K562 (cell line): ENCODE measurements around the gene WDR27. TPM values are rescaled to one million over a fixed set of nuclear protein-coding genes. Genes with fewer than 3 reads are reported as not detected.

Experiments used
- ATAC-seq: fragments of 200-7000 bp; cut with Tn5 transposase; 3 replicates; pipeline ENCODE4 v1.9.1; 2020; ENCODE audit warnings: moderate library complexity
- BruUV-seq: library from RNA; stranded (reverse); fragments of 400-500 nt; replicated peaks from 2 replicates; lab custom pipeline; 2021; lab: Mats Ljungman, UMichigan
- CTCF ChIA-PET: fragments of 300-600 bp; formaldehyde crosslinking; extraction: SDS; loops from one replicate; lab custom pipeline; 2021; ENCODE audit warnings: low intra/inter-chr PET ratio; lab: Yijun Ruan, JAX
- POLR2A ChIA-PET: fragments of 300-600, 350-650 bp; sonication (Branson Sonifier 250); formaldehyde crosslinking; extraction: SDS; loops from one replicate; lab custom pipeline; 2021; ENCODE audit warnings: antibody characterized with exemption, inconsistent platforms; lab: Yijun Ruan, JAX
- DNase-seq, 4 experiments: peaks; one replicate each; pipeline versions ENCODE4 v3.0.0 to v3.0.0-alpha.2; 2011 to 2018; ENCODE audit warnings: low spot score in 3 of 4, mixed read lengths in 3 of 4; ENCODE audit errors: extremely low read depth in 1 of 4
- FAIRE-seq: peaks from 2 replicates; lab custom pipeline; 2011; peaks lifted over from hg19 to GRCh38; lab: Jason Lieb, UNC
- H2AFZ ChIP-seq: 2 replicates; pipeline ENCODE4 v1.6.0; 2011; ENCODE audit warnings: low read depth, low read length, control low read depth, inconsistent platforms
- H3K27ac ChIP-seq: fragments of 200-600 bp; 3 replicates; pipeline ENCODE4 v1.8.0; 2011; ENCODE audit warnings: low read depth, mild to moderate bottlenecking, control low read depth, inconsistent platforms, low read length, moderate library complexity, mixed read lengths; ENCODE audit errors: extremely low read depth
- H3K27me3 ChIP-seq, 2 experiments: fragments of 300-600 bp in 1 of 2; 2 replicates in 1 of 2; 3 replicates in 1 of 2; pipeline versions ENCODE4 v1.6.0 to v1.8.0; 2011; ENCODE audit warnings: inconsistent platforms in 2 of 2, low read length in 2 of 2, mild to moderate bottlenecking in 1 of 2, mixed read lengths in 1 of 2, moderate library complexity in 1 of 2; ENCODE audit not compliant: control insufficient read depth in 2 of 2, insufficient read depth in 2 of 2
- H3K36me3 ChIP-seq: fragments of 300-600 bp; 3 replicates; pipeline ENCODE4 v1.8.0; 2011; ENCODE audit warnings: mild to moderate bottlenecking, low read length, inconsistent platforms; ENCODE audit not compliant: control insufficient read depth, insufficient read depth
- H3K4me1 ChIP-seq, 2 experiments: fragments of 200-600 bp in 1 of 2; replicated peaks in 1 of 2; 2 replicates in 1 of 2; 3 replicates in 1 of 2; pipeline versions ENCODE4 v1.5.1 to v1.8.0; 2011; ENCODE audit warnings: inconsistent platforms in 2 of 2, low read length in 2 of 2, mild to moderate bottlenecking in 1 of 2, mixed read lengths in 1 of 2, moderate library complexity in 1 of 2; ENCODE audit not compliant: control insufficient read depth in 2 of 2, insufficient read depth in 2 of 2
- H3K4me2 ChIP-seq: 2 replicates; pipeline ENCODE4 v1.6.1; 2011; ENCODE audit warnings: low read length, control low read depth, inconsistent platforms, mixed read lengths; ENCODE audit not compliant: insufficient read depth
- H3K4me3 ChIP-seq: fragments of 200-600 bp; sonication (generic), shearing (Covaris generic); 2 replicates; pipeline ENCODE4 v1.5.1; 2016; ENCODE audit warnings: control low read depth, inconsistent platforms
- H3K79me2 ChIP-seq: fragments of 200-600 bp; 3 replicates; pipeline ENCODE4 v1.8.0; 2011; ENCODE audit warnings: low read length, inconsistent platforms; ENCODE audit not compliant: control insufficient read depth, insufficient read depth
- H3K9ac ChIP-seq, 2 experiments: 2 replicates each; pipeline versions ENCODE4 v1.6.0 to v1.6.1; 2011; ENCODE audit warnings: low read depth in 2 of 2, low read length in 2 of 2, control low read depth in 1 of 2, inconsistent platforms in 1 of 2, mild to moderate bottlenecking in 1 of 2, mixed read lengths in 1 of 2; ENCODE audit not compliant: insufficient read depth in 1 of 2
- H3K9me1 ChIP-seq: one replicate; pipeline ENCODE4 v1.6.0; 2011; ENCODE audit warnings: inconsistent platforms, mild to moderate bottlenecking, low read length, moderate library complexity; ENCODE audit not compliant: control insufficient read depth, insufficient read depth
- H3K9me3 ChIP-seq: replicated peaks from 2 replicates; pipeline ENCODE4 v1.5.1; 2011; ENCODE audit warnings: low read depth, low read length, inconsistent platforms; ENCODE audit not compliant: control insufficient read depth, insufficient read depth
- H4K20me1 ChIP-seq: replicated peaks from 2 replicates; pipeline ENCODE4 v1.6.1; 2011; ENCODE audit warnings: low read length, inconsistent platforms, mixed read lengths; ENCODE audit not compliant: control insufficient read depth, insufficient read depth
- CBX3 ChIP-seq, 2 experiments: IDR thresholded peaks; 1 replicate in 1 of 2; 2 replicates in 1 of 2; pipeline ENCODE4 v1.6.1; 2012; ENCODE audit warnings: inconsistent platforms in 2 of 2, low read length in 2 of 2, borderline replicate concordance in 1 of 2, control low read depth in 1 of 2
- CBX5 ChIP-seq: IDR thresholded peaks from 2 replicates; pipeline ENCODE4 v1.6.1; 2014; ENCODE audit warnings: low read depth, borderline replicate concordance
- CEBPB ChIP-seq: fragments of 450-650 bp; IDR thresholded peaks from 2 replicates; pipeline ENCODE4 v1.6.1; 2016; ENCODE audit warnings: missing genetic modification characterization, missing compliant biosample characterization
- SNIP1 ChIP-seq: fragments of 450-650 bp; IDR thresholded peaks from 2 replicates; pipeline ENCODE4 v1.7.1; 2017; ENCODE audit warnings: low read depth, mild to moderate bottlenecking
- TRIM24 ChIP-seq, 2 experiments: fragments of 450-650 bp; IDR thresholded peaks; 2 replicates each; pipeline ENCODE4 v1.6.1; 2016
- TRIM28 ChIP-seq: fragments of 450-650 bp; IDR thresholded peaks from 2 replicates; pipeline ENCODE4 v1.6.1; 2017
- ZNF143 ChIP-seq: sonication (generic); formaldehyde crosslinking; IDR thresholded peaks from 2 replicates; pipeline ENCODE4 v1.9.0; 2022; ENCODE audit warnings: mild to moderate bottlenecking, missing genetic modification reagents
- ZNF507 ChIP-seq: conservative IDR thresholded peaks from 2 replicates; pipeline ENCODE4 v1.6.1; 2017; ENCODE audit warnings: missing genetic modification characterization, missing compliant biosample characterization
- WGBS: fragments of 100-300 bp; shearing (Covaris generic); methylation state at CpG from one replicate; pipeline ENCODE4 v1.1.6; 2016; ENCODE audit warnings: low coverage, mixed read lengths; ENCODE audit not compliant: insufficient coverage; ENCODE audit errors: missing lambda C conversion rate; 5-methylcytosine and 5-hydroxymethylcytosine counted together
- in situ Hi-C: fragments of 300-500 bp; cut with MboI; formaldehyde crosslinking; loops from 4 replicates; pipeline ENCODE4 v1.15.0; 2018; ENCODE audit warnings: inconsistent platforms, mixed read lengths
- intact Hi-C: fragments of 100-400 bp; cut with micrococcal nuclease; formaldehyde crosslinking; loops from 2 replicates; pipeline ENCODE4 v1.14.2; 2022
- polyA plus RNA-seq, 8 experiments: library from polyadenylated mRNA; depleted of rRNA in 4 of 8; stranded (reverse) in 5 of 8; unstranded in 3 of 8; fragments of >200 nt; fragmentation: Nextera tagmentation in 2 of 8; fragmentation: Illumina TruSeq in 1 of 8; extraction: Ambion mirVana in 2 of 8; extraction: Trizol in 1 of 8; gene quantifications; 2 replicates each; pipeline versions ENCODE4 v1.2.1 to v1.2.3, GENCODE V29; 2011 to 2014; ENCODE audit warnings: inconsistent platforms in 1 of 8, missing spikeins in 1 of 8
- total RNA-seq, 7 experiments: library from RNA; depleted of rRNA in 6 of 7; stranded (reverse); fragments of >200 nt in 6 of 7; fragmentation: Illumina TruSeq in 2 of 7; extraction: Trizol in 2 of 7; gene quantifications; 2 replicates each; pipeline versions ENCODE4 v1.2.1 to v1.2.3, GENCODE V29; 2011 to 2021; ENCODE audit warnings: low replicate concordance in 1 of 7
- TF ChIP-seq, protein P1 (sequence below): IDR thresholded peaks from 2 replicates; pipeline ENCODE4 v1.6.1; 2014; ENCODE audit warnings: antibody characterized with exemption
- TF ChIP-seq, protein P2 (sequence below), 3 experiments: IDR thresholded peaks in 2 of 3; conservative IDR thresholded peaks in 1 of 3; 2 replicates each; pipeline ENCODE4 v1.5.1; 2011 to 2012; ENCODE audit warnings: low read length in 3 of 3, mild to moderate bottlenecking in 3 of 3, control low read depth in 2 of 3, improper control_type of control experiment in 1 of 3, inconsistent platforms in 1 of 3, low read depth in 1 of 3, mixed read lengths in 1 of 3, moderate library complexity in 1 of 3; ENCODE audit not compliant: insufficient read depth in 2 of 3
- TF ChIP-seq, protein P3 (sequence below): sonication (generic); formaldehyde crosslinking; IDR thresholded peaks from 2 replicates; pipeline ENCODE4 v1.9.0; 2022; ENCODE audit warnings: mild to moderate bottlenecking, missing genetic modification reagents

Gene WDR27
- total and polyA plus RNA-seq, 9 of the 15 experiments (the other 6 are each of a cell fraction or from before 2014, with no cell fraction given) = 4.3 to 77.2 (median 22.7) TPM

DNA sequence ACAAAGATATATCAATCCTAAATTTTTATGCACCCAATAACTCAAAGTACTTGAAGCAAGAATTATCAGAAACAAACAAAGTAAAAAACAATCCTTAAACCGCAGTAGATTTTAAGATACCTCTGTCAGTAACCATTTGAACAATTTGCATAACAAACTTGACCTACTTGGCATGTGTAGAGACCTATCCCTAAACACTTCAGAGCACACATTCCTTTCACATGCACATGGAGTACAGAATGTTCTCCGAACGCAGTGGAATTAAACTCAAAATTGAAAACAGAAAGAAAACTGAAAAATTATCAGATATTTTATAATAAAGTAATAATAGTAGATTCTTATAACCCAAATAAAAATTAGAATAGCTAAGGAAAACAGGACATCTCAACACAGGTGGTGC is 285.6 kb downstream of the WDR27 start (continued):
- TF ChIP-seq, protein P1, sequence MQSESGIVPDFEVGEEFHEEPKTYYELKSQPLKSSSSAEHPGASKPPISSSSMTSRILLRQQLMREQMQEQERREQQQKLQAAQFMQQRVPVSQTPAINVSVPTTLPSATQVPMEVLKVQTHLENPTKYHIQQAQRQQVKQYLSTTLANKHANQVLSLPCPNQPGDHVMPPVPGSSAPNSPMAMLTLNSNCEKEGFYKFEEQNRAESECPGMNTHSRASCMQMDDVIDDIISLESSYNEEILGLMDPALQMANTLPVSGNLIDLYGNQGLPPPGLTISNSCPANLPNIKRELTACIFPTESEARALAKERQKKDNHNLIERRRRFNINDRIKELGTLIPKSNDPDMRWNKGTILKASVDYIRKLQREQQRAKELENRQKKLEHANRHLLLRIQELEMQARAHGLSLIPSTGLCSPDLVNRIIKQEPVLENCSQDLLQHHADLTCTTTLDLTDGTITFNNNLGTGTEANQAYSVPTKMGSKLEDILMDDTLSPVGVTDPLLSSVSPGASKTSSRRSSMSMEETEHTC = no peak
- TF ChIP-seq ZNF143 = no peak
- TF ChIP-seq, protein P2, sequence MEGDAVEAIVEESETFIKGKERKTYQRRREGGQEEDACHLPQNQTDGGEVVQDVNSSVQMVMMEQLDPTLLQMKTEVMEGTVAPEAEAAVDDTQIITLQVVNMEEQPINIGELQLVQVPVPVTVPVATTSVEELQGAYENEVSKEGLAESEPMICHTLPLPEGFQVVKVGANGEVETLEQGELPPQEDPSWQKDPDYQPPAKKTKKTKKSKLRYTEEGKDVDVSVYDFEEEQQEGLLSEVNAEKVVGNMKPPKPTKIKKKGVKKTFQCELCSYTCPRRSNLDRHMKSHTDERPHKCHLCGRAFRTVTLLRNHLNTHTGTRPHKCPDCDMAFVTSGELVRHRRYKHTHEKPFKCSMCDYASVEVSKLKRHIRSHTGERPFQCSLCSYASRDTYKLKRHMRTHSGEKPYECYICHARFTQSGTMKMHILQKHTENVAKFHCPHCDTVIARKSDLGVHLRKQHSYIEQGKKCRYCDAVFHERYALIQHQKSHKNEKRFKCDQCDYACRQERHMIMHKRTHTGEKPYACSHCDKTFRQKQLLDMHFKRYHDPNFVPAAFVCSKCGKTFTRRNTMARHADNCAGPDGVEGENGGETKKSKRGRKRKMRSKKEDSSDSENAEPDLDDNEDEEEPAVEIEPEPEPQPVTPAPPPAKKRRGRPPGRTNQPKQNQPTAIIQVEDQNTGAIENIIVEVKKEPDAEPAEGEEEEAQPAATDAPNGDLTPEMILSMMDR (IDR thresholded peaks at IDR 0.05 in 2 of 3, conservative IDR thresholded peaks at IDR 0.05 in 1 of 3; ENCODE audit: insufficient read depth in 2 of 3, low read depth in 1 of 3, low read length in 3 of 3) = no peak

DNA sequence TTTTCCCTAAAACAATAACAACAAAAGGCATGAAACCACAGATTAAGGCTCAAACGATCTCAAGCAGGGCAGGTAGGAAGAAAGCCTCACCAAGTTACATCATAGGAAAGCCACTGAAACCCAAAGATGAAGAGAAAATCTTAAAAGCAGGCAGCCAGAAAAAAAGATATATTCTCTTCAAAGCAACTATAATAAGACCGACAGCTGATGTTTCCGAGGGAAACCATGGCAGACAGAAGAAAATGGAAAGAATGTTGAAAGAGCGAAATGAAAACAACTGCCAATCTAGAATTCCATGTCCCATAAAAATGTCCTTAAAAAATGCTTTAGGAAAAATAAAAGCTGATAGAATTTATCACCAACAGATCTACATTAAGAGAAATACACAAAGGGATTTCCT is 286.6 kb downstream of the WDR27 start:
- no peaks in the 10 kb centered on the region for H3K79me2 ChIP-seq
- H3K9me1 ChIP-seq = no peaks in the 10 kb centered on the region
- peaks cover 3 to 9% of the 10 kb centered on the region in 2 experiments; a peak in 3 of 5 replicates for H3K27me3 ChIP-seq
- no peak overlapping the region for H3K9ac ChIP-seq
- H3K4me2 ChIP-seq = no peak overlapping the region
- DNase-seq = no peak
- no peaks in the 10 kb centered on the region for H3K36me3 ChIP-seq
- ChIA-PET POLR2A (interaction anchor here (0.7 kb wide), 1 partner anchor 28 kb away, joined by 3 read pairs; no protein-coding TSS in a partner anchor), CTCF (no interaction called here)
- FAIRE-seq = no peak
- BruUV-seq = no TSS peak
- in situ Hi-C loops = no loop called here
- 13% methylated on average over 4 of the region's 4 CpGs for WGBS
- intact Hi-C loops = no loop called here
- TF ChIP-seq ZNF507 (tag) = 0 out of 2 replicates have a peak, but pooled peaks have one; percentile 19
- 0 out of 2 replicates have a peak, but pooled peaks have one; percentile 18 for TF ChIP-seq CEBPB (tag)
- no peak for TF ChIP-seq SNIP1
- peak; percentile 91 for TF ChIP-seq CBX5
- peak in 1 of 2 experiments; percentile 93; a peak in 2 of 3 replicates for TF ChIP-seq CBX3 (IDR thresholded peaks at IDR 0.05; ENCODE audit: borderline replicate concordance in 1 of 2, low read length in 2 of 2)
- TF ChIP-seq, protein P3, sequence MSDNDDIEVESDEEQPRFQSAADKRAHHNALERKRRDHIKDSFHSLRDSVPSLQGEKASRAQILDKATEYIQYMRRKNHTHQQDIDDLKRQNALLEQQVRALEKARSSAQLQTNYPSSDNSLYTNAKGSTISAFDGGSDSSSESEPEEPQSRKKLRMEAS (CRISPR knock-in tag) = no peak
- TF ChIP-seq TRIM24 (IDR thresholded peaks at IDR 0.05) = peak in 1 of 2 experiments; percentile 41; a peak in 1 of 4 replicates
- TF ChIP-seq TRIM28 = peak; percentile 94
- no peak overlapping the region for H2AFZ ChIP-seq
- no peaks in the 10 kb centered on the region for H3K4me1 ChIP-seq
- no peak overlapping the region for H3K27ac ChIP-seq
- no peaks in the 10 kb centered on the region for H4K20me1 ChIP-seq
- no peak overlapping the region for H3K4me3 ChIP-seq
- ATAC-seq = no peak
- no peaks in the 10 kb centered on the region; the same call in 1 of the 2 replicates for H3K9me3 ChIP-seq
